ENCODE data around the gene SDK1.

GRCh38 chr7:3469641-3470040, 168.6 kb downstream of the SDK1 start:
- no peak for TF ChIP-seq POLR2A (IDR thresholded peaks at IDR 0.05)
- no peak for TF ChIP-seq CTCF (IDR thresholded peaks at IDR 0.05)
- TF ChIP-seq POLR2AphosphoS5 (IDR thresholded peaks at IDR 0.05): no peak
- no peak for TF ChIP-seq EP300 (IDR thresholded peaks at IDR 0.05)
